CD14-positive monocyte (primary cell): ENCODE measurements around the gene NKAIN2. TPM values are rescaled to one million over a fixed set of nuclear protein-coding genes. Genes with fewer than 3 reads are reported as not detected.

Experiments used
- DNase-seq, 3 donors: peaks; one replicate each; pipeline ENCODE4 v3.0.0-alpha.2; 2011 to 2022
- H2AFZ ChIP-seq: 2 replicates; pipeline ENCODE4 v1.6.0; 2012; ENCODE audit warnings: mild to moderate bottlenecking, low read depth, low read length, inconsistent platforms; ENCODE audit not compliant: insufficient read depth, poor library complexity, severe bottlenecking
- H3K27ac ChIP-seq, 2 donors: 1 replicate in 1 of 2; 2 replicates in 1 of 2; pipeline ENCODE4 v1.5.1; 2012 to 2013; ENCODE audit warnings: low read length in 2 of 2, control low read depth in 1 of 2, inconsistent platforms in 1 of 2, low read depth in 1 of 2, mild to moderate bottlenecking in 1 of 2
- H3K27me3 ChIP-seq, 2 donors: one replicate each; pipeline versions ENCODE4 v1.6.0 to v1.6.1; 2011 to 2013; ENCODE audit warnings: low read length in 2 of 2; ENCODE audit not compliant: control insufficient read depth in 2 of 2, insufficient read depth in 2 of 2
- H3K36me3 ChIP-seq, 2 donors: replicated peaks in 1 of 2; 1 replicate in 1 of 2; 2 replicates in 1 of 2; pipeline versions ENCODE4 v1.5.1 to v1.6.1; 2012 to 2013; ENCODE audit warnings: low read length in 2 of 2, control low read depth in 1 of 2, inconsistent platforms in 1 of 2, mild to moderate bottlenecking in 1 of 2; ENCODE audit not compliant: insufficient read depth in 2 of 2, control insufficient read depth in 1 of 2
- H3K4me1 ChIP-seq, 2 donors: 1 replicate in 1 of 2; 2 replicates in 1 of 2; pipeline versions ENCODE4 v1.5.1 to v1.6.1; 2012 to 2013; ENCODE audit warnings: low read length in 2 of 2, control low read depth in 1 of 2, inconsistent platforms in 1 of 2, mild to moderate bottlenecking in 1 of 2, moderate library complexity in 1 of 2; ENCODE audit not compliant: insufficient read depth in 2 of 2, control insufficient read depth in 1 of 2
- H3K4me2 ChIP-seq: replicated peaks from 2 replicates; pipeline ENCODE3; 2012; ENCODE audit warnings: low read length, moderate library complexity, mild to moderate bottlenecking; ENCODE audit not compliant: poor library complexity, severe bottlenecking; ENCODE audit errors: extremely low read depth
- H3K4me3 ChIP-seq, 3 experiments: fragments of 200-600 bp in 1 of 3; sonication (generic) in 1 of 3; replicated peaks in 1 of 3; 1 replicate in 2 of 3; 2 replicates in 1 of 3; pipeline ENCODE4 v1.5.1; 2011 to 2013; ENCODE audit warnings: low read length in 3 of 3, mild to moderate bottlenecking in 3 of 3, control low read depth in 2 of 3, low read depth in 2 of 3, inconsistent platforms in 1 of 3, moderate library complexity in 1 of 3
- H3K79me2 ChIP-seq: 2 replicates; pipeline ENCODE4 v1.6.0; 2012; ENCODE audit warnings: mild to moderate bottlenecking, control low read depth, inconsistent platforms, low read length, moderate library complexity; ENCODE audit not compliant: insufficient read depth
- H3K9ac ChIP-seq: 2 replicates; pipeline ENCODE4 v1.6.0; 2017; ENCODE audit warnings: low read length, mild to moderate bottlenecking; ENCODE audit not compliant: insufficient read depth, poor library complexity, severe bottlenecking
- H3K9me3 ChIP-seq, 2 donors: replicated peaks in 1 of 2; 1 replicate in 1 of 2; 2 replicates in 1 of 2; pipeline versions ENCODE4 v1.5.1 to v1.6.1; 2012 to 2013; ENCODE audit warnings: low read length in 2 of 2, control low read depth in 1 of 2; ENCODE audit not compliant: control insufficient read depth in 1 of 2, insufficient read depth in 1 of 2
- H4K20me1 ChIP-seq: 2 replicates; pipeline ENCODE4 v1.6.0; 2012; ENCODE audit warnings: mild to moderate bottlenecking, low read length, control low read depth, moderate library complexity; ENCODE audit not compliant: insufficient read depth
- H3K27ac Mint-ChIP-seq, 7 donors: one replicate each; pipeline ENCODE4 v1.8.0; 2020; ENCODE audit warnings: mild to moderate bottlenecking in 7 of 7, mixed read lengths in 7 of 7, moderate library complexity in 6 of 7, inconsistent platforms in 2 of 7
- H3K27me3 Mint-ChIP-seq, 3 donors: one replicate each; pipeline ENCODE4 v1.8.0; 2021 to 2022; ENCODE audit warnings: low read depth in 3 of 3, mild to moderate bottlenecking in 3 of 3, mixed read lengths in 3 of 3, moderate library complexity in 3 of 3, inconsistent platforms in 1 of 3
- H3K36me3 Mint-ChIP-seq, 2 donors: one replicate each; pipeline ENCODE4 v1.8.0; 2020; ENCODE audit warnings: mixed read lengths in 2 of 2, inconsistent platforms in 1 of 2, mild to moderate bottlenecking in 1 of 2
- H3K4me1 Mint-ChIP-seq: one replicate; pipeline ENCODE4 v1.8.0; 2020; ENCODE audit warnings: mild to moderate bottlenecking, mixed read lengths
- H3K4me3 Mint-ChIP-seq, 2 donors: one replicate each; pipeline ENCODE4 v1.8.0; 2020; ENCODE audit warnings: mild to moderate bottlenecking in 2 of 2, mixed read lengths in 2 of 2, moderate library complexity in 1 of 2
- H3K9me3 Mint-ChIP-seq, 7 donors: one replicate each; pipeline ENCODE4 v1.8.0; 2020 to 2022; ENCODE audit warnings: mixed read lengths in 7 of 7, mild to moderate bottlenecking in 6 of 7, moderate library complexity in 6 of 7, inconsistent platforms in 2 of 7
- WGBS: methylation state at CpG from one replicate; pipeline ENCODE4 v1.1.5; 2013; ENCODE audit warnings: missing lambda C conversion rate; ENCODE audit not compliant: insufficient coverage; 5-methylcytosine and 5-hydroxymethylcytosine counted together
- intact Hi-C, 2 donors: fragments of 100-400 bp; cut with micrococcal nuclease; formaldehyde crosslinking; loops; one replicate each; pipeline versions ENCODE4 v1.15.0 to v1.15.1; 2023
- polyA plus RNA-seq, 3 donors: library from polyadenylated mRNA; depleted of rRNA in 1 of 3; unstranded in 2 of 3; stranded (reverse) in 1 of 3; fragments of 300-500 nt in 2 of 3; fragments of >200 nt in 1 of 3; fragmentation: Illumina TruSeq in 2 of 3; gene quantifications; 1 replicate in 2 of 3; 2 replicates in 1 of 3; pipeline ENCODE4 v1.2.3, GENCODE V29; 2012 to 2021
- TF ChIP-seq, protein P1 (sequence below): fragments of 200-600 bp; IDR thresholded peaks from one replicate; pipeline ENCODE4 v1.8.0; 2022; ENCODE audit warnings: antibody characterized with exemption, mild to moderate bottlenecking

Gene NKAIN2
- polyA plus RNA-seq, 3 donors: not detected

DNA sequence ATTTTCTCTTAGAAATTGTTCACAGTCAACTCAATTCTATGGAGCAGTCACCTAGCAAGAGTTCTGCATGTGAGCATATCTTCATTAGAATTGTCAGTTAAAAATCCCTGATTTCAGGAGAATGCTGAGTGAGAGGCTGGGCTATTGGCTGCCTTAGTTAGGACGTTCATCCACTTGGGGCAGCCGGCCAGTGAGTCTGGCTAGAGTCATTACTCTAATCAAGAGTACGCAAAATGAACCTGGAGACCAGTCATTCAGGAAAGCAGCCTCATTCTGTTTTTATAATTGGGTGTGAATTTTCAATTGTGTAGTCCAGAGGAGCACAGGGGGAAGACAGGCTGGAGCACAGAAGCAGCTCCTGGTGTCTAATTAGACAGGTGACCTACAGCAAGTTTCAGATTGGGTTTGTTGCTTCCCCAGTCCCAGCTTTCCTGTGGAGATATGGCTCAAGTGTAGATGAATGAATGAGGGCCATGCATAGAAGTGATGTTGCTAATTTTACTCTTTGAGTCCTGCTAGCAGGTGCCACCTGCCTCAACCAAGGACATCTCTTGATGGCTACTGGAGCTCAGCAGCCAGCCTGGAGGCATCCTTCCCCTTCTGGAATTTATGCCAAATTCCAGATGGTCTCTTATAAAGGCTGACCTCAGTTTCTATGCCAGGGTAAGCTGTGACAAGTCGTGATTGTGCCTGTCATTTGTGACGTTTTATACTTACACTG lies 265.7 kb downstream of the NKAIN2 start:
- no peak overlapping the region for H3K27ac ChIP-seq
- H3K36me3 Mint-ChIP-seq: no peaks in the 10 kb centered on the region
- H3K79me2 ChIP-seq: no peaks in the 10 kb centered on the region
- H3K27me3 Mint-ChIP-seq: no peaks in the 10 kb centered on the region
- no peaks in the 10 kb centered on the region for H3K4me1 Mint-ChIP-seq
- intact Hi-C loops: no loop called here
- no peak overlapping the region for H2AFZ ChIP-seq
- H3K4me3 ChIP-seq: no peak overlapping the region
- H3K4me3 Mint-ChIP-seq: no peak overlapping the region
- no peak overlapping the region for H3K9ac ChIP-seq
- H3K27me3 ChIP-seq: no peaks in the 10 kb centered on the region
- H3K4me2 ChIP-seq: no peak overlapping the region
- WGBS: 89% methylated on average over 3 of the region's 5 CpGs
- TF ChIP-seq, protein P1, sequence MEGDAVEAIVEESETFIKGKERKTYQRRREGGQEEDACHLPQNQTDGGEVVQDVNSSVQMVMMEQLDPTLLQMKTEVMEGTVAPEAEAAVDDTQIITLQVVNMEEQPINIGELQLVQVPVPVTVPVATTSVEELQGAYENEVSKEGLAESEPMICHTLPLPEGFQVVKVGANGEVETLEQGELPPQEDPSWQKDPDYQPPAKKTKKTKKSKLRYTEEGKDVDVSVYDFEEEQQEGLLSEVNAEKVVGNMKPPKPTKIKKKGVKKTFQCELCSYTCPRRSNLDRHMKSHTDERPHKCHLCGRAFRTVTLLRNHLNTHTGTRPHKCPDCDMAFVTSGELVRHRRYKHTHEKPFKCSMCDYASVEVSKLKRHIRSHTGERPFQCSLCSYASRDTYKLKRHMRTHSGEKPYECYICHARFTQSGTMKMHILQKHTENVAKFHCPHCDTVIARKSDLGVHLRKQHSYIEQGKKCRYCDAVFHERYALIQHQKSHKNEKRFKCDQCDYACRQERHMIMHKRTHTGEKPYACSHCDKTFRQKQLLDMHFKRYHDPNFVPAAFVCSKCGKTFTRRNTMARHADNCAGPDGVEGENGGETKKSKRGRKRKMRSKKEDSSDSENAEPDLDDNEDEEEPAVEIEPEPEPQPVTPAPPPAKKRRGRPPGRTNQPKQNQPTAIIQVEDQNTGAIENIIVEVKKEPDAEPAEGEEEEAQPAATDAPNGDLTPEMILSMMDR: no peak
- DNase-seq: no peak
- no peaks in the 10 kb centered on the region for H3K9me3 ChIP-seq
- no peaks in the 10 kb centered on the region for H4K20me1 ChIP-seq
- H3K4me1 ChIP-seq: no peaks in the 10 kb centered on the region
- peaks cover 0 to 2% (median 0%) of the 10 kb centered on the region in 7 donors for H3K9me3 Mint-ChIP-seq
- H3K27ac Mint-ChIP-seq: no peak overlapping the region
- H3K36me3 ChIP-seq: no peaks in the 10 kb centered on the region

DNA sequence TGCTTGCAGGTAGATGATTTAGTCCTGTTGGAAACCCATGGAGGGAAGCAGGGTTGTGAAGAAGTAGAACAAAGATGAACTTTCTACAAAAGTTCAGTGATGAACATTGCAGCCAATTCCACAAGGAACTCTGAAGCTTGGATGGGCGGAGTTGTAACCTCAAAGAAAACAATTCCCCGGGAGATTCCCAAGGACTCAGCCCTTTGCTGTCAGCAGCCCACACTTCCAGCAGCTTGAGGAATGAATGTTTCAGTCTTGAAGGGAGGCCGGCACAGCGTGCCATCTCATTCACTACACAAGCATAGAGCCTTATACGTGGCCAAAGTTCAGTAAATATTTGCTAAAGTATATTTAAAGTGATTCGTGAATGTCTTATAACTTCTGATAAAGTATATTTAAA lies 269.4 kb downstream of the NKAIN2 start:
- Mint-ChIP-seq H3K27ac (no peak overlapping the region), H3K9me3 (peaks cover 0 to 2% (median 0%) of the 10 kb centered on the region in 7 donors), H3K36me3 (no peaks in the 10 kb centered on the region), H3K4me3 (no peak overlapping the region), H3K27me3 (no peaks in the 10 kb centered on the region), H3K4me1 (no peaks in the 10 kb centered on the region)
- H3K27ac ChIP-seq: no peak overlapping the region
- no peaks in the 10 kb centered on the region for H3K79me2 ChIP-seq
- H3K9ac ChIP-seq: no peak overlapping the region
- no peak overlapping the region for H3K4me3 ChIP-seq
- no peak overlapping the region for H3K4me2 ChIP-seq
- H2AFZ ChIP-seq: no peak overlapping the region
- TF ChIP-seq, protein P1: no peak
- DNase-seq: no peak
- no peaks in the 10 kb centered on the region for H3K4me1 ChIP-seq
- H3K9me3 ChIP-seq: no peaks in the 10 kb centered on the region
- H3K27me3 ChIP-seq: no peaks in the 10 kb centered on the region
- intact Hi-C loops: no loop called here
- no peaks in the 10 kb centered on the region for H3K36me3 ChIP-seq
- no peaks in the 10 kb centered on the region for H4K20me1 ChIP-seq
- WGBS: no CpG with 5 or more reads among the region's 6 CpGs
